ENCODE data around the gene KHK. TPM values are rescaled to one million over a fixed set of nuclear protein-coding genes. Genes with fewer than 3 reads are reported as not detected.

KHK gene
- total RNA-seq, 4 donors from 2014 or later = 0.44 to 2.3 (median 1.7) TPM

GRCh38 chr2:27077231-27077630, 9.3 kb upstream of the KHK start:
- no peaks in the 10 kb centered on the region for H3K36me3 ChIP-seq
- DNase-seq = no peak
- H3K27me3 ChIP-seq = no peaks in the 10 kb centered on the region
- TF ChIP-seq CTCF (IDR thresholded peaks at IDR 0.05) = no peak
- no peak for TF ChIP-seq POLR2A (IDR thresholded peaks at IDR 0.05)
- no peaks in the 10 kb centered on the region for H3K9me3 ChIP-seq
- WGBS, 2 donors = 78 to 80% methylated on average over 7 of the region's 7 CpGs
- intact Hi-C loops (cut with DNase I) = no loop called here
- H3K4me1 ChIP-seq = peaks cover 15 to 30% of the 10 kb centered on the region in 2 donors
- no peak overlapping the region for H3K4me3 ChIP-seq (replicated peaks in 1 of 3)
- H3K27ac ChIP-seq = no peak overlapping the region

- no peaks in the 10 kb centered on the region for H3K36me3 ChIP-seq
- TF ChIP-seq POLR2A (IDR thresholded peaks at IDR 0.05) (peak in 1 of 2 donors; percentile 16), CTCF (IDR thresholded peaks at IDR 0.05) (no peak)
- intact Hi-C loops (cut with DNase I) = no loop called here
- 30 to 36% methylated on average over 30 to 33 of the region's 41 CpGs for WGBS, 2 donors
- H3K27ac ChIP-seq = peak within 1 kb of the TSS; percentile 60 to 67 (median 63)
- H3K9me3 ChIP-seq = no peaks in the 10 kb centered on the region
- H3K27me3 ChIP-seq = no peaks in the 10 kb centered on the region
- peaks cover 10 to 24% of the 10 kb centered on the region in 2 donors for H3K4me1 ChIP-seq
- peak; percentile 43 to 45 for DNase-seq
- H3K4me3 ChIP-seq (replicated peaks in 1 of 3) = peak within 1 kb of the TSS in 1 of 3 donors; percentile 30
Observed at GRCh38 chr2:27078267-27079194, 8.0 kb upstream of the KHK start, which contains the start of gene EMILIN1. Gene EMILIN1, plus strand, starts transcription at chr2:27078615. Its CDS starts 451 bp downstream, at chr2:27079066.

- 69 to 83% methylated on average over 9 of the region's 14 CpGs for WGBS, 2 donors
- H3K27me3 ChIP-seq = no peaks in the 10 kb centered on the region
- H3K27ac ChIP-seq = peak overlapping the region; percentile 60 to 67 (median 63)
- no peaks in the 10 kb centered on the region for H3K9me3 ChIP-seq
- H3K36me3 ChIP-seq = no peaks in the 10 kb centered on the region
- intact Hi-C loops (cut with DNase I) = no loop called here
- H3K4me3 ChIP-seq (replicated peaks in 1 of 3) = peak overlapping the region in 1 of 3 donors; percentile 30
- DNase-seq = no peak
- peaks cover 10 to 22% of the 10 kb centered on the region in 2 donors for H3K4me1 ChIP-seq
- TF ChIP-seq CTCF (IDR thresholded peaks at IDR 0.05) (no peak), POLR2A (IDR thresholded peaks at IDR 0.05) (no peak)
Observed at GRCh38 chr2:27079233-27080139, 7.1 kb upstream of the KHK start.

- Histone ChIP-seq H3K4me3 (replicated peaks in 1 of 3) (no peak overlapping the region), H3K4me1 (peaks cover 10 to 19% of the 10 kb centered on the region in 2 donors), H3K27me3 (no peaks in the 10 kb centered on the region), H3K27ac (peak overlapping the region in 1 of 3 donors; percentile 25), H3K36me3 (no peaks in the 10 kb centered on the region), H3K9me3 (no peaks in the 10 kb centered on the region)
- intact Hi-C loops (cut with DNase I) = no loop called here
- WGBS, 2 donors = 70 to 82% methylated on average over 4 to 6 of the region's 7 CpGs
- DNase-seq = no peak
- TF ChIP-seq POLR2A (IDR thresholded peaks at IDR 0.05) (no peak), CTCF (IDR thresholded peaks at IDR 0.05) (no peak)
Observed at GRCh38 chr2:27080140-27080469, 6.5 kb upstream of the KHK start.
